Peyer's patch (tissue), 4 donors: ENCODE results near the gene PAPOLB. TPM values are rescaled to one million over a fixed set of nuclear protein-coding genes. Genes with fewer than 3 reads are reported as not detected.

Source experiments
- DNase-seq, 3 donors: peaks; one replicate each; pipeline ENCODE4 v3.0.0-alpha.2; 2017 to 2019
- H3K27ac ChIP-seq, 4 donors: fragments of 200-600 bp; sonication (generic); one replicate each; pipeline ENCODE4 v1.5.1; 2016 to 2019
- H3K27me3 ChIP-seq, 2 donors: fragments of 200-600 bp; sonication (generic); one replicate each; pipeline ENCODE4 v1.5.1; 2019
- H3K36me3 ChIP-seq, 3 donors: fragments of 200-600 bp; sonication (generic); one replicate each; pipeline ENCODE4 v1.5.1; 2016 to 2019
- H3K4me1 ChIP-seq, 4 donors: fragments of 200-600 bp; sonication (generic); one replicate each; pipeline ENCODE4 v1.5.1; 2016 to 2019
- H3K4me3 ChIP-seq, 4 donors: fragments of 200-600 bp; sonication (generic); 1 replicate in 3 of 4; 2 replicates in 1 of 4; pipeline ENCODE4 v1.5.1; 2016 to 2019; ENCODE audit warnings: mild to moderate bottlenecking in 1 of 4
- H3K9me3 ChIP-seq, 4 donors: fragments of 200-600 bp; sonication (generic); one replicate each; pipeline ENCODE4 v1.5.1; 2016 to 2019; ENCODE audit warnings: mild to moderate bottlenecking in 1 of 4
- POLR2A ChIP-seq, 2 donors: fragments of 450-650 bp; IDR thresholded peaks; one replicate each; pipeline ENCODE4 v1.5.1; 2017; ENCODE audit warnings: antibody characterized with exemption in 2 of 2, mild to moderate bottlenecking in 2 of 2, moderate library complexity in 2 of 2
- total RNA-seq, 4 donors: library from RNA; depleted of rRNA; stranded (reverse); fragments of >200 nt; gene quantifications; one replicate each; pipeline ENCODE4 v1.1.0, GENCODE V29; 2016
- TF ChIP-seq, protein P1 (sequence below), 6 experiments: fragments of 450-650 bp in 4 of 6; fragments of 200-600 bp in 2 of 6; sonication (generic) in 1 of 6; IDR thresholded peaks; one replicate each; pipeline ENCODE4 v1.5.1; 2017 to 2019; ENCODE audit warnings: antibody characterized with exemption in 6 of 6, mild to moderate bottlenecking in 3 of 6, moderate library complexity in 1 of 6

PAPOLB gene
- not detected for total RNA-seq

- H3K4me1 ChIP-seq, result no peaks in the 10 kb centered on the region
- H3K27ac ChIP-seq, result peak within 1 kb of the TSS in 1 of 4 donors; percentile 18
- DNase-seq, result peak in 1 of 3 donors; percentile 46
- no peak for TF ChIP-seq POLR2A (IDR thresholded peaks at IDR 0.05)
- TF ChIP-seq, protein P1, sequence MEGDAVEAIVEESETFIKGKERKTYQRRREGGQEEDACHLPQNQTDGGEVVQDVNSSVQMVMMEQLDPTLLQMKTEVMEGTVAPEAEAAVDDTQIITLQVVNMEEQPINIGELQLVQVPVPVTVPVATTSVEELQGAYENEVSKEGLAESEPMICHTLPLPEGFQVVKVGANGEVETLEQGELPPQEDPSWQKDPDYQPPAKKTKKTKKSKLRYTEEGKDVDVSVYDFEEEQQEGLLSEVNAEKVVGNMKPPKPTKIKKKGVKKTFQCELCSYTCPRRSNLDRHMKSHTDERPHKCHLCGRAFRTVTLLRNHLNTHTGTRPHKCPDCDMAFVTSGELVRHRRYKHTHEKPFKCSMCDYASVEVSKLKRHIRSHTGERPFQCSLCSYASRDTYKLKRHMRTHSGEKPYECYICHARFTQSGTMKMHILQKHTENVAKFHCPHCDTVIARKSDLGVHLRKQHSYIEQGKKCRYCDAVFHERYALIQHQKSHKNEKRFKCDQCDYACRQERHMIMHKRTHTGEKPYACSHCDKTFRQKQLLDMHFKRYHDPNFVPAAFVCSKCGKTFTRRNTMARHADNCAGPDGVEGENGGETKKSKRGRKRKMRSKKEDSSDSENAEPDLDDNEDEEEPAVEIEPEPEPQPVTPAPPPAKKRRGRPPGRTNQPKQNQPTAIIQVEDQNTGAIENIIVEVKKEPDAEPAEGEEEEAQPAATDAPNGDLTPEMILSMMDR (IDR thresholded peaks at IDR 0.05), result no peak
- peaks cover 0 to 6% (median 0%) of the 10 kb centered on the region in 4 donors for H3K9me3 ChIP-seq
- peak within 1 kb of the TSS in 3 of 4 donors; percentile 10 to 41 (median 34) for H3K4me3 ChIP-seq
- H3K36me3 ChIP-seq, result no peaks in the 10 kb centered on the region
- H3K27me3 ChIP-seq, result no peaks in the 10 kb centered on the region
These were observed at the start of gene PAPOLB for GRCh38 chr7:4861673-4862072. Gene PAPOLB, minus strand, starts transcription at chr7:4862030. Its CDS starts 220 bp downstream, at chr7:4861810.

DNA sequence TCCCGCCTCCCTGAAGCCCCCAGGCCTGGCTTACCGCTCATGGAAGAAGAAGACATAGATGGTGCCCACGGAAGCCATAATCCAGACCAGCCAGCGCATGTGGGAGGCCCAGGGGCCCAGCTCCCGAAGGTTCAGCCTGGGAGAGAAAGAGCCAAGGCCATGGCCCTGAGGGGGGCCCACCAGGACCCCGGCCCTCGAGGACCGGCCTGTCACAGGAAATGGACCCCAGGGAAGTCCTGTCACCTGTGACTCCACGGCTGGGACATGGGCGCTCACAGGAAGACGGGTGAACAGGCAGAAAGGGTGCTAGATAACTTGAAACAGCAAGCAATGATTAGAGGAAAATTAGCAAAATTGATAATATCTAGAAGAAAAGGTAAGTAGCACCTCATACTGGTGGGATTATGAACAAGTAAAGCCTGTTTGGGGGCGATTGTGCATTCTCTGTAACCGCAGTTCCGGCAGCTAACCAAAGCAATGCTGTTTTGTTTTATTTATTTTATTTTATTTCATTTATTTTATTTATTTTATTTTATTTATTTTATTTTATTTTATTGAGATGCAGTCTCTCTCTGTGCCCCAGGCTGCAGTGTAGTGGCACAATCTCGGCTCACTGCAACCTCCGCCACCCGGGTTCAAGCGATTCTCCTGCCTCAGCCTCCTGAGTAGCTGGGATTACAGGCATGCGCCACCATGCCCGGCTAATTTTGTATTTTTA lies 49.4 kb upstream of the PAPOLB start:
- no peak overlapping the region for H3K4me3 ChIP-seq
- H3K9me3 ChIP-seq, result no peaks in the 10 kb centered on the region
- no peaks in the 10 kb centered on the region for H3K27me3 ChIP-seq
- no peak for DNase-seq
- H3K27ac ChIP-seq, result no peak overlapping the region
- H3K36me3 ChIP-seq, result no peaks in the 10 kb centered on the region
- no peaks in the 10 kb centered on the region for H3K4me1 ChIP-seq
- TF ChIP-seq POLR2A (IDR thresholded peaks at IDR 0.05), result no peak
- TF ChIP-seq, protein P1 (IDR thresholded peaks at IDR 0.05), result no peak

DNA sequence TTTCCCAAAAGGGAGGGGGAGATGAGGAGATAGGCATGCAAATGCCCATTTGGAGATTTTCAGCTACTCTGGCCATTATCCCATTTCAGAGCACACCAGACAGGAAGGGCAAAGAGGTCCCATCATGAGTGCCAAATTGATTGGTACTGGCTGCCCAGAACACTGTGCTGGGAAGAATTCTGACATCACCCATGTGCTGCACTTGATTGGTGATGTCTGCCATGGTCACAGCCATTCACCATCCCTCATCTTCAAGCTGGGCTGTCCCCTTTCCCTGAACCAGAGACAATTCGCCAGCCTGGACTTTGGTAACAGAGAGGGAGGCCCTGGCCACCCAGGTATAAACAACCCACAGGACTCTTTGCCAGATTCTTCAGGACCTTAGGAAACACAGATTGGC lies 44.9 kb upstream of the PAPOLB start:
- Histone ChIP-seq H3K4me1 (no peaks in the 10 kb centered on the region), H3K27ac (no peak overlapping the region), H3K9me3 (no peaks in the 10 kb centered on the region), H3K27me3 (no peaks in the 10 kb centered on the region), H3K4me3 (no peak overlapping the region), H3K36me3 (no peaks in the 10 kb centered on the region)
- TF ChIP-seq POLR2A (IDR thresholded peaks at IDR 0.05), result no peak
- TF ChIP-seq, protein P1 (IDR thresholded peaks at IDR 0.05), result no peak
- no peak for DNase-seq

DNA sequence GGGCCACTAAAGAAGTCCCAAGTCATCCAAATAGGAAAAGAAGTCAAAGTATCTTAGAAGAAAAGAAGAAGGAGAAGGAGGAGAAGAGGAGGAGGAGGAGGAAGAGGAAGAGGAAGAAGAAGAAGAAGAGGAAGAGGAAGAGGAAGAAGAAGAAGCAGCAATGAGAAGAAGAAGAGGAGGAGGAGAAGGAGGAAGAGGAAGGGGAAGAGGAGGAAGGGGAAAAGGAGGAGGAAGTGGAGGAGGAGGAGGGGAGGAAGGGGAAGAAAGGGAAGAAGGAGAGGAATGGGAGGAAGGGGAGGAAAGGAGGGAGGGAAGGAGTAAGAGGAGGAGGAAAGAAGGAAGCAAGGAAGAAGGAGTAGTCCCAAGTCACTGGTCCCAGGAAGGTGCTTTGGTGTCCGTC lies 43.3 kb upstream of the PAPOLB start:
- Histone ChIP-seq H3K36me3 (no peaks in the 10 kb centered on the region), H3K9me3 (no peaks in the 10 kb centered on the region), H3K27me3 (no peaks in the 10 kb centered on the region), H3K4me1 (no peaks in the 10 kb centered on the region), H3K4me3 (no peak overlapping the region), H3K27ac (no peak overlapping the region)
- DNase-seq, result no peak
- TF ChIP-seq, protein P1 (IDR thresholded peaks at IDR 0.05), result no peak
- no peak for TF ChIP-seq POLR2A (IDR thresholded peaks at IDR 0.05)

DNA sequence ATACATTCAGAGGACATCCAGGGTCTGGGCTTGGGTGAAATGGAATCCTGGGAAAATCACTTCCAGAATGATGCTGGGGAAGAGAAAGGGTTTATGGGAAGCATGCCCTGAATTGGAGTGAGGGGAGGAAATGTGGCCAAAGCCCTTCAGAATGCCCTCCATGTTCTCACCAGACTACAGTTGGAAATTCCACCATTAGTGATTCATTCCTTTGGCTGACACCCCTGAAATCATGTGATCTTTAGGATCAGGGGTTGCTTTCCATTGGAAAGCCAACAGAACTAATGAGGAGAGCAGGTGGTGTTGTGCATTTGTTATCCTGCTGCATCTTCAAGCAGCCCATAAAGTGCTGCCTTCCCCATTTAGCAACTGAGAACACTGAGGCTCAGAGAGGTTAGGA lies 42.5 kb upstream of the PAPOLB start:
- no peak overlapping the region for H3K4me3 ChIP-seq
- no peaks in the 10 kb centered on the region for H3K9me3 ChIP-seq
- TF ChIP-seq, protein P1 (IDR thresholded peaks at IDR 0.05), result no peak
- TF ChIP-seq POLR2A (IDR thresholded peaks at IDR 0.05), result no peak
- no peaks in the 10 kb centered on the region for H3K27me3 ChIP-seq
- no peaks in the 10 kb centered on the region for H3K4me1 ChIP-seq
- no peaks in the 10 kb centered on the region for H3K36me3 ChIP-seq
- H3K27ac ChIP-seq, result no peak overlapping the region
- DNase-seq, result no peak
